Fibroblast of mammary gland (primary cell): ENCODE measurements around the gene IL32.

ENCODE experiments used
- DNase-seq: peaks from one replicate; pipeline ENCODE4 v3.0.0-alpha.2; 2010; ENCODE audit warnings: low read depth
- H3K4me3 ChIP-seq: 2 replicates; pipeline ENCODE4 v1.5.1; 2011; ENCODE audit warnings: low read depth, mild to moderate bottlenecking, low read length, moderate library complexity; ENCODE audit not compliant: control insufficient read depth
- TF ChIP-seq, protein P1 (sequence below): conservative IDR thresholded peaks from 2 replicates; pipeline ENCODE4 v1.5.1; 2011; ENCODE audit warnings: low read depth, low read length, inconsistent platforms; ENCODE audit not compliant: control insufficient read depth, insufficient read depth

The IL32 gene, protein sequence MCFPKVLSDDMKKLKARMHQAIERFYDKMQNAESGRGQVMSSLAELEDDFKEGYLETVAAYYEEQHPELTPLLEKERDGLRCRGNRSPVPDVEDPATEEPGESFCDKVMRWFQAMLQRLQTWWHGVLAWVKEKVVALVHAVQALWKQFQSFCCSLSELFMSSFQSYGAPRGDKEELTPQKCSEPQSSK

GRCh38 chr16:3065069-3065741, at the start of gene IL32:
Gene IL32, plus strand, starts transcription at chr16:3065640. Its CDS starts 172 bp downstream, at chr16:3065812.
- H3K4me3 ChIP-seq, result peak within 1 kb of the TSS; percentile 7
- TF ChIP-seq, protein P1, sequence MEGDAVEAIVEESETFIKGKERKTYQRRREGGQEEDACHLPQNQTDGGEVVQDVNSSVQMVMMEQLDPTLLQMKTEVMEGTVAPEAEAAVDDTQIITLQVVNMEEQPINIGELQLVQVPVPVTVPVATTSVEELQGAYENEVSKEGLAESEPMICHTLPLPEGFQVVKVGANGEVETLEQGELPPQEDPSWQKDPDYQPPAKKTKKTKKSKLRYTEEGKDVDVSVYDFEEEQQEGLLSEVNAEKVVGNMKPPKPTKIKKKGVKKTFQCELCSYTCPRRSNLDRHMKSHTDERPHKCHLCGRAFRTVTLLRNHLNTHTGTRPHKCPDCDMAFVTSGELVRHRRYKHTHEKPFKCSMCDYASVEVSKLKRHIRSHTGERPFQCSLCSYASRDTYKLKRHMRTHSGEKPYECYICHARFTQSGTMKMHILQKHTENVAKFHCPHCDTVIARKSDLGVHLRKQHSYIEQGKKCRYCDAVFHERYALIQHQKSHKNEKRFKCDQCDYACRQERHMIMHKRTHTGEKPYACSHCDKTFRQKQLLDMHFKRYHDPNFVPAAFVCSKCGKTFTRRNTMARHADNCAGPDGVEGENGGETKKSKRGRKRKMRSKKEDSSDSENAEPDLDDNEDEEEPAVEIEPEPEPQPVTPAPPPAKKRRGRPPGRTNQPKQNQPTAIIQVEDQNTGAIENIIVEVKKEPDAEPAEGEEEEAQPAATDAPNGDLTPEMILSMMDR, result no peak
- DNase-seq, result peak; percentile 54

DNA sequence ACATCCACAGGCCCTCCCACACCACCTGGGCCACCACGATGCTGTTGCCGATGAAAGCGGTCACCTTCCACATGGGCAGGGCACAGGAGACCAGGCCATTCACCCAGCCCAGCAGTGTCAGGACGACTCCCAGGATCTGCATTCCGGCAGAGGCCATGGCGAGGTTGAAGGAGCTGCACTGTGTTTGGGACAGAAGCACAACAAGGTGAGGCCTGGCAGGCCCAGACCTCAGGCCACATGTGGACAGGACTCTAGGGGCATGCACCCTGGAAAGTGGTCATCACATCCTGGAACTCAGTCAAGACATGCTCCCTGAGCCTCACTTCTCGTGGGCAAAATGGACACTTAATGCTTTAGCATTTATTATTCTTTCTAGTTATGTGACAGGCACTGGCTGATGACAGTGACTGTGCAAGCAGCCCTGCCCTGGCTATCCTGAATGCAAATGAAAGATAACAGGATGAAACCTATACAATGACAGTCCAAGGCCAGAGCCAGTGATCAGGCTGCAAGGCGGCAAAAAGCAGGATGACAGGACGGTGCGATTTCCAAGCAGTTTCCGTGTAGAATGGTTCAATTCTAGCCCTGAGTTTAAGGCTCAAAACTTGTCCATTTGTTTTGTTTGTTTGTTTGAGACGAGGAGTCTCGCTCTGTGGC, 49.4 kb upstream of the IL32 start:
- no peak overlapping the region for H3K4me3 ChIP-seq
- TF ChIP-seq, protein P1, result no peak
- DNase-seq, result no peak

DNA sequence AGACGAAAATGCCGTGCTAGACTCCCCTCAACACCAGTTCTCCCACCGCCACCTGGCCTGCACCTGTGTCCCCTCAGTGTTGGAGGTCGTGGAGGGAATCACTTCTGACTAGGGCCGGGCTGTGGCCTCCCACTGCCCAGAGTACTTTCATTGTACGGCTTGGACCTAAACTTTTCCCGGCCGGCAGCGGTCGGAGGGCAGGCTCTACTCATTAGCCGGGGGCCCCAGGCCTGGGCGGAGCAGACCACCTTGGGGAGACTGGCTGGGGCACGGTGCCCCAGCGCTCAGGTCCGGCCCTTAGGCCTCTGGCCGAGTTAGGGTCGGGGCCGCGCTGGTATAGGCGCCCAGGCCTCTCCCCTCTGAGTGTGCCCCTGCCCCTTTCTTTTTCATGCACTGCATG, 48.1 kb upstream of the IL32 start:
- TF ChIP-seq, protein P1, result no peak
- no peak for DNase-seq
- H3K4me3 ChIP-seq, result no peak overlapping the region

DNA sequence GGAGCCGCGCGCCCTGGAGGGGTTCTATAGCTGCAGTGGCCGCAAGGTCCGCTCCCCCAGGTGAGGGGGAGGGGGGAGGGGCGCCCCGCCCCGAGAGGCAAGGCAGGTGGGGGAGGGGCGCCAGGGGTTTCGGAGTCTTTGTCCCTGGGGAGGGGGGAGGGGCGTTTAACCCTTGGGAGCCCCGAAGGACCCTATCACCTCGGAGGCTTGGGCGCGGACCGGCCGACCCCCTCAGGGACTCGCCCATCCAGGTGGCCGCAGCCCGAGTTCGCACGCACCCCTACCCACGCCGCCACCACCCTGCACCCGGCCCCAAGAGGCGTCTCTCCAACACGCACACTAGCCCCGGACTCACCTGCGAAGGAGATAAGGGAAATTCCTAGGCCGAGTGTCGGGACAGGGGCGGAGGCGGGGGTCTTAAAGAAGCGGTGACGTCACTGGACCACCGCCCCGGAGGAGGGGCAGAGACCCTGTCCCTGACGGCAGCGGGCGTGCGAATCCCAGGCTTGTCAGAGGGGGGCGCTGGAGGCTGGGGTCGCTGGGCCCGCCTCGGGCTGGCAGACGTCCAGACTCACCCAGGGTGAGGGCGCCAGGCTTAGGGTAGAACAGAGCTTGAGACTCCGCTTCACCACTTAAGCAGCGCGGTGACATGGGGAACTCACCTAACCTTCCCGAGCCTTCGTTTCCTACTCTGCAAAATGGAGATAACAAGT, 47.5 kb upstream of the IL32 start, which contains the start of gene CLDN6:
Gene CLDN6 (minus strand): TSS at position 390 of the 713 bp plus-strand sequence. CDS start 2,162 bp downstream, outside the sequence.
- TF ChIP-seq, protein P1, result peak; percentile 17
- DNase-seq, result no peak
- no peak within 1 kb of the TSS for H3K4me3 ChIP-seq

DNA sequence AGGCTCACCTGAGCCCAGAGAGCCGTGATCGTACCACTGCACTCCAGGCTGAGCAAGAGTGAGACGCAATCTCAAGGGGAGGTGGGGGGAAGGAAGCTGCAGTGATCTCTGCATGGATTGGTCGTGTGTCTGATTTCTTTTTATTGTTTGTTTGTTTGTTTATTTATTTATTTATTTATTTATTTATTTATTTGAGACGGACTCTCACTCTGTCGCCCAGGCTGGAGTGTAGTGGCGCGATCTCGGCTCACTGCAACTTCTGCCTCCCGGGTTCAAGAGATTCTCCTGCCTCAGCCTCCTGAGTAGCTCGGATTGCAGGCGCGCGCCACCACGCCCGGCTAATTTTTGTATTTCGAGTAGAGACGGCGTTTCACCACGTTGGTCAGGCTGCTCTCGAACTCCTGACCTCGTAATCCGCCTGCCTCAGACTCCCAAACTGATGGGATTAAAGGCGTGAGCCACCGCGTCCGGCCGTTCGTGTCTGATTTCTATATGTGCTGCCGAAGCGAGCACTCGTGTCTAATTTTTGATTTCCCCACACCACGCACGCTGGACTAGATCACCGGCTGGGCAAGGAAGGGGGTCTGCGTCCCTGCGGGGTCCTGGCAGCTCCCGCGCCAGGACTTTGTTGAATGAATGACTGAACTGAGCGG, 45.7 kb upstream of the IL32 start:
- peak overlapping the region; percentile 50 for H3K4me3 ChIP-seq
- DNase-seq, result no peak
- TF ChIP-seq, protein P1, result no peak

DNA sequence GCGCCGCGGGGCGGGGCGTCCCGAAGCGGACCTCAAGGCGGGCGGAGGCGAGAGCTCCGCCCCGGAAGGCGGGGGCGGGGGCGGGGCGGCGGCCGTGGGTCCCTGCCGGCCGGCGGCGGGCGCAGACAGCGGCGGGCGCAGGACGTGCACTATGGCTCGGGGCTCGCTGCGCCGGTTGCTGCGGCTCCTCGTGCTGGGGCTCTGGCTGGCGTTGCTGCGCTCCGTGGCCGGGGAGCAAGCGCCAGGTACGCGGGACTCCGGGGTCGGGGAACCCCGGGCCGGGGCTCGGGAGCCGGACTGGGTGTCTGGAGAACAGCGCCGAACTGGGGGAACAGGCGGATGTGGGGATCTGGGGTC, 45.2 kb upstream of the IL32 start, which contains the start of gene TNFRSF12A:
Gene TNFRSF12A (plus strand): TSS at position 122 of the 357 bp plus-strand sequence. CDS start 30 bp downstream, at position 152.
- DNase-seq, result peak; percentile 58
- TF ChIP-seq, protein P1, result no peak
- H3K4me3 ChIP-seq, result peak within 1 kb of the TSS; percentile 74
